ENCODE data around the gene AUP1. TPM values are rescaled to one million over a fixed set of nuclear protein-coding genes. Genes with fewer than 3 reads are reported as not detected.
"Not testable (repeated sequence)": the region's sequence is repeated elsewhere in the genome, so short reads cannot be mapped to it uniquely, and the experiment has no call there.

Gene AUP1
- total RNA-seq, 2 experiments from 2014 or later: 116 to 136 TPM

- Mint-ChIP-seq H3K4me3 (peak overlapping the region; percentile 79), H3K27me3 (peaks cover 44% of the 10 kb centered on the region), H3K27ac (no peak overlapping the region), H3K4me1 (peaks cover 30% of the 10 kb centered on the region), H3K36me3 (ENCODE audit: low read depth) (peaks cover 28% of the 10 kb centered on the region), H3K9me3 (no peaks in the 10 kb centered on the region)
- ChIA-PET POLR2A (no interaction called here), CTCF (interaction anchor here (0.9 to 5.6 kb wide), 5 partner anchors 9 to 87 kb away, joined by 3 to 38 read pairs (median 3); partner anchors contain the start of genes CCDC142 and TTC31)
- DNase-seq: no peak
Observed at GRCh38 chr2:74496997-74497776, 32.3 kb downstream of the AUP1 start.

DNA sequence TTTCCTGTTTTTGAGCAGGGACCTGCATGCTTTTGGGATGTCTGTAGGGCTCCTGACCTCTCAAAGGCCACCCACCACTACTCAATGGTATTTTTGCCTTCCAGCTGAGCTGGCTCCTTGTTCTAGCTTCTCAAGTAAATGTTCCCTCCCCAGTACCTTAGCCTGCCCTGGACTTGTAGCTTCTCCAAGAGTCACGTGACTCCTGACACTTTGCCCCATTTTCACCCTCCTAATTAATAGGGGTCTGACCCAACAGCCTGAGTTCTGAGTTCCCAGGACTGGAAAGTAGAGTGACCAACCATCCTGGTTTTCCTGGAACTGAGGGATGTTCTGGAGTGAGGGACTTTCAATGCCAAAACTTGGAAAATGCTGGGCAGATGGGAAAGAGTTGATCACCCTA, 34.1 kb downstream of the AUP1 start:
- Mint-ChIP-seq H3K27me3 (peaks cover 27% of the 10 kb centered on the region), H3K4me1 (peaks cover 23% of the 10 kb centered on the region), H3K9me3 (no peaks in the 10 kb centered on the region), H3K27ac (no peak overlapping the region), H3K36me3 (ENCODE audit: low read depth) (peaks cover 30% of the 10 kb centered on the region), H3K4me3 (no peak overlapping the region)
- CTCF ChIA-PET: interaction anchor here (0.9 to 1.1 kb wide), 3 partner anchors 12 to 36 kb away, joined by 3 to 6 read pairs (median 3); partner anchors contain the start of genes CCDC142 and TTC31
- no peak for DNase-seq
- POLR2A ChIA-PET: no interaction called here

GRCh38 chr2:74493546-74493945, 36.0 kb downstream of the AUP1 start:
- no peaks in the 10 kb centered on the region for H3K9me3 Mint-ChIP-seq
- H3K4me3 Mint-ChIP-seq: no peak overlapping the region
- H3K27ac Mint-ChIP-seq: no peak overlapping the region
- DNase-seq: no peak
- peaks cover 31% of the 10 kb centered on the region for H3K36me3 Mint-ChIP-seq (ENCODE audit: low read depth)
- peaks cover 16% of the 10 kb centered on the region for H3K4me1 Mint-ChIP-seq
- ChIA-PET CTCF (interaction anchor here (0.5 to 3.7 kb wide), 7 partner anchors 8 to 665 kb away, joined by 3 to 21 read pairs (median 5); partner anchors contain the start of genes CCDC142, STAMBP and TTC31), POLR2A (no interaction called here)
- H3K27me3 Mint-ChIP-seq: peaks cover 11% of the 10 kb centered on the region

DNA sequence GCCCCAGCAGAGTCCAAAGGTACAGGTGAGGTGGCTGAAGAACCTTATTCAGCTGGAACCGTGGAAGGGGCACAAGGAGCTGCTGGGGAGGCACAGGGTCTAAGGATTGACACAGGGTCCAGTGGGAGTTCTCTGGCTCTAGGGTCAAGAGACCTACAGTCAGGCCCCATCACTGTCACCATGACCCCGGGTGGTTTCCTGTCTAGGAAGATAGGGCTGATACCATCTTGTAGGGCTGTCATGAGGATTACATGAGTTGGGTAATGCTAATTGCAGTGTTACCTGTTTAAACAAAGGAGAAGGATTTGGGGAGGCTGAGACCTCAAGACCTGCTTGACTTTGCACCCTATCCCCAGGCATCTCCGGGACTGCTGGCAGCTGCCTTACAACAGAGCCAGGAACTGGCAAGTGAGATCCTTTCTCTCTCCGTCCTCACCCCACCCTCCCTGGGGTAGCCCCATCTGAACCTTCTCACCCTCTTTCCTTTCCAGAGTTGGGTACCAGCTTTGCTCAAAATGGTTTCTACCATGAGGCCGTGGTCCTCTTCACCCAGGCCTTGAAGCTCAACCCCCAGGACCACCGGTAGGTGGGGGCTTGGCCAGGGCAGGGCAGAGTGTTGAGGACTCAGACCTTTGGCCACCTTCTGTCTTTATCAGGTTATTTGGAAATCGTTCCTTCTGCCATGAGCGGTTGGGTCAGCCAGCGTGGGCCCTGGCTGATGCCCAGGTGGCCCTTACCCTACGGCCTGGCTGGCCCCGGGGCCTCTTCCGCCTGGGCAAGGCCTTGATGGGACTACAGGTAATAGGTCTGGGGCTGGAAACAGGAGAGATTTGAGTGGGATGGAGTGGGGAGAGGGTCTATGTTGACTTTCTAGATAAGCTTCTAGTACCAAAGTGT, 37.6 kb downstream of the AUP1 start:
- peaks cover 4% of the 10 kb centered on the region for H3K4me1 Mint-ChIP-seq
- no peak overlapping the region for H3K27ac Mint-ChIP-seq
- no peak overlapping the region for H3K4me3 Mint-ChIP-seq
- peaks cover 30% of the 10 kb centered on the region for H3K36me3 Mint-ChIP-seq (ENCODE audit: low read depth)
- ChIA-PET POLR2A (no interaction called here), CTCF (interaction anchor here (0.5 to 3.7 kb wide), 5 partner anchors 9 to 93 kb away, joined by 4 to 21 read pairs (median 7); partner anchors contain the start of genes CCDC142 and TTC31)
- no peaks in the 10 kb centered on the region for H3K9me3 Mint-ChIP-seq
- H3K27me3 Mint-ChIP-seq: no peaks in the 10 kb centered on the region
- no peak for DNase-seq

DNA sequence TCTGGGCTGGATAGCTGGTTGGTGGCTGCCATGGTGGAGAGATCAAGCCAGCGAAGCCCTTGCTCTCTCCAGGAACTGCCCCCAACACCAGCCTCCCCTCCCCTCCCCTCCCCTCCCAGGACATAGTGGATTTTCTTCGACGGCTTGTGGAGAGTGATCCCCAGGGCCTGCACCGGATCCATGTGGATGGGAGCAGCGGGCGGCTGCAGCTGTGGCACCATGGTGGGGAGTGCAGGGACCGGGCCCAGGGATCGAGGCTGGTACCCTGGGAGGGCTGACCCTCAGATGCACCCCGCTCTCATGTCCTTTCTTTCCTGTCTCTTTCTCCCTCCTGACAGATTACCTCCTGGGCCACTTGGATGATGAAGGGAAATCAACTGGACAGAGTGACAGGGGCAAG, 39.6 kb downstream of the AUP1 start:
- no peaks in the 10 kb centered on the region for H3K27me3 Mint-ChIP-seq
- H3K4me3 Mint-ChIP-seq: no peak overlapping the region
- no peak for DNase-seq
- H3K4me1 Mint-ChIP-seq: peaks cover 8% of the 10 kb centered on the region
- CTCF ChIA-PET: interaction anchor here (1.0 to 1.8 kb wide), 4 partner anchors 9 to 98 kb away, joined by 3 to 5 read pairs (median 4); partner anchors contain the start of genes LBX2 and MRPL53
- H3K9me3 Mint-ChIP-seq: no peaks in the 10 kb centered on the region
- peaks cover 34% of the 10 kb centered on the region for H3K36me3 Mint-ChIP-seq (ENCODE audit: low read depth)
- H3K27ac Mint-ChIP-seq: no peak overlapping the region
- POLR2A ChIA-PET: no interaction called here

GRCh38 chr2:74488643-74489481, 40.6 kb downstream of the AUP1 start:
- Mint-ChIP-seq H3K27me3 (no peaks in the 10 kb centered on the region), H3K27ac (no peak overlapping the region), H3K4me1 (peaks cover 9% of the 10 kb centered on the region), H3K36me3 (ENCODE audit: low read depth) (peaks cover 28% of the 10 kb centered on the region), H3K9me3 (no peaks in the 10 kb centered on the region), H3K4me3 (no peak overlapping the region)
- CTCF ChIA-PET: interaction anchor here (0.7 to 1.8 kb wide), 5 partner anchors 12 to 129 kb away, joined by 3 to 5 read pairs (median 3); no protein-coding TSS in a partner anchor
- no peak for DNase-seq
- POLR2A ChIA-PET: no interaction called here

DNA sequence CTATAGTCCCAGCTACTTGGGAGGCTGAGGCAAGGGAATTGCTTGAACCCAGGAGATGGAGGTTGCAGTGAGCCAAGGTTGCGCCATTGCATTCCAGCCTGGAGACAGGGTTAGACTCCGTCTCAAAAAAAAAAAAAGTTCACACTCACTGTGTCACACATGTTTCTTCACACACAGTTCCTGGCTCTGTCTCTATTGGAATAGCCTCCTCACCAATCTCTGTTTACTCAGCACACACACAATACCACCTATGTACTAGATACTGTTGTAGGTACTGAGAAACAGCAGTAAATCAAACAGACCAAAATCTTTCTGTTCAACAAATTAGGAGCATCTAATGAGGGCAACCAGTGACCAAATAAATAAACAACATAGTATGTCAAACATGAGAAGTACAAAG, 43.4 kb downstream of the AUP1 start:
- DNase-seq: no peak
- no peaks in the 10 kb centered on the region for H3K9me3 Mint-ChIP-seq
- H3K4me3 Mint-ChIP-seq: no peak overlapping the region
- H3K4me1 Mint-ChIP-seq: peaks cover 21% of the 10 kb centered on the region
- H3K36me3 Mint-ChIP-seq (ENCODE audit: low read depth): peaks cover 20% of the 10 kb centered on the region
- ChIA-PET POLR2A (no interaction called here), CTCF (interaction anchor here (0.6 to 1.2 kb wide), 3 partner anchors 36 to 104 kb away, joined by 3 to 4 read pairs (median 3); no protein-coding TSS in a partner anchor)
- H3K27ac Mint-ChIP-seq: no peak overlapping the region
- H3K27me3 Mint-ChIP-seq: no peaks in the 10 kb centered on the region

GRCh38 chr2:74483675-74484164, 45.8 kb downstream of the AUP1 start:
- H3K4me1 Mint-ChIP-seq: peaks cover 40% of the 10 kb centered on the region
- H3K36me3 Mint-ChIP-seq (ENCODE audit: low read depth): peaks cover 31% of the 10 kb centered on the region
- not testable (repeated sequence) for DNase-seq, H3K9me3 Mint-ChIP-seq, H3K27me3 Mint-ChIP-seq
- H3K4me3 Mint-ChIP-seq: peak overlapping the region; percentile 99
- peak overlapping the region; percentile 99 for H3K27ac Mint-ChIP-seq
- POLR2A ChIA-PET: interaction anchor here (0.7 to 0.9 kb wide), 2 partner anchors 43 to 92 kb away, joined by 4 read pairs; no protein-coding TSS in a partner anchor
- CTCF ChIA-PET: interaction anchor here (0.6 to 6.0 kb wide), 25 partner anchors 9 to 335 kb away, joined by 3 to 66 read pairs (median 4); partner anchors contain the start of genes AUP1, DQX1, HTRA2 and INO80B

GRCh38 chr2:74482801-74483674, 46.5 kb downstream of the AUP1 start, which contains the start of the genes CCDC142 and TTC31:
Gene CCDC142 (minus strand): TSS chr2:74482998. CDS start chr2:74482837, 161 bp downstream.
Gene TTC31 (plus strand): TSS chr2:74483081. CDS start chr2:74483096, 15 bp downstream.
- no peaks in the 10 kb centered on the region for H3K27me3 Mint-ChIP-seq
- DNase-seq: peak; percentile 96
- peak within 1 kb of the TSS; percentile 99 for H3K4me3 Mint-ChIP-seq
- ChIA-PET CTCF (interaction anchor here (0.7 to 6.0 kb wide), 27 partner anchors 9 to 106 kb away, joined by 3 to 66 read pairs (median 5); partner anchors contain the start of genes AUP1, DQX1, HTRA2 and INO80B), POLR2A (interaction anchor here (1.2 kb wide), 1 partner anchor 24 kb away, joined by 3 read pairs; the partner anchor contains the start of gene PCGF1)
- H3K4me1 Mint-ChIP-seq: peaks cover 40% of the 10 kb centered on the region
- H3K36me3 Mint-ChIP-seq (ENCODE audit: low read depth): peaks cover 31% of the 10 kb centered on the region
- no peaks in the 10 kb centered on the region for H3K9me3 Mint-ChIP-seq
- H3K27ac Mint-ChIP-seq: peak within 1 kb of the TSS; percentile 99

GRCh38 chr2:74481961-74482800, 47.3 kb downstream of the AUP1 start:
- no peaks in the 10 kb centered on the region for H3K9me3 Mint-ChIP-seq
- peak; percentile 62 for DNase-seq
- H3K36me3 Mint-ChIP-seq (ENCODE audit: low read depth): peaks cover 37% of the 10 kb centered on the region
- H3K4me3 Mint-ChIP-seq: peak overlapping the region; percentile 99
- no peaks in the 10 kb centered on the region for H3K27me3 Mint-ChIP-seq
- ChIA-PET CTCF (interaction anchor here (1.0 to 6.0 kb wide), 23 partner anchors 8 to 654 kb away, joined by 3 to 66 read pairs (median 6); partner anchors contain the start of genes C2orf81, INO80B, LBX2 and MOGS), POLR2A (interaction anchor here (0.8 to 1.2 kb wide), 2 partner anchors 10 to 25 kb away, joined by 3 to 5 read pairs; partner anchors contain the start of genes MRPL53 and PCGF1)
- H3K4me1 Mint-ChIP-seq: peaks cover 46% of the 10 kb centered on the region
- H3K27ac Mint-ChIP-seq: peak overlapping the region; percentile 99
